ENCODE measurements around the gene THEM5.

Gene THEM5

DNA sequence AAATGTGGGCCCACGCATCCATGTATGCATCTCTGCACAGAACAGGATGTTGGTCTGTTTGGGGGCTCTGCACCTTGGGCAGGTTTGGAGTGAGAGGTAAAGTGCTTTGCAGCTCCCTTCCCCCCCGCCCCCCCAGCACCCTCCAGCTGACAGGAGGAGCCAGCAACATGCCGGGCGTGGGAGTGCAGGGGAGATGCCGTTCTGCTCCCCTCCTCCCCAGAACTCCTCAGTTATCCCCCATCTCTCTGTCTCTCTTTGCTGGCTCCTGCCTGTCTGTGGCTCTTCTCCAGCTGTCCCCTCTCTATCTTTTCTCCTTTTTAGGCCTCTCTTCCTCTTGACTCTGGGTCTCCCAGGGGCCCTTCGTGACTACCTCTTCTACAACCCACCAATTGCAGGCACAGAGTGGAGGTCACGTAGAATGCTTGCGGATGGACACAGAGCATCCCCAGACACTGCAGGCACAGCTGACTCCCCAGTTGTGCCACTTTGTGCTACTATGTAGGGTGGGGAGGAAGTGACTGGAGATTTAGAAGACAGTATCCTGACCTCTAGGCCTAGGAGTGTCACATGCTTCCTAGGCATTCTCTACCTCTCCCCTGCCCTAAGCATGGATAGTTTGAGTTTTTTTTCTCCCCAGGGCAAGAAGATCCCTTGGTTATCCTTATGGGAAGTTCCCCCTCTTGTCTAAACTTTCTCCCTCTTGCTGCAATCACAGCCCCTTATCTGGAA lies 20.2 kb downstream of the THEM5 start:
- DNase-seq (ENCODE audit: low read depth, low spot score) = no peak
- Histone ChIP-seq H3K4me3 (no peak overlapping the region), H3K9ac (ENCODE audit: insufficient read length) (no peak overlapping the region), H3K9me3 (ENCODE audit: low read depth, low read length) (no peaks in the 10 kb centered on the region), H3K36me3 (ENCODE audit: insufficient read depth, low read length) (no peaks in the 10 kb centered on the region), H3K27ac (no peak overlapping the region)
- TF ChIP-seq FOXP2 (optimal IDR thresholded peaks at IDR 0.05; ENCODE audit: control extremely low read depth, extremely low read length, insufficient read depth) (no peak), EZH2 (IDR thresholded peaks at IDR 0.05) (no peak), POLR2AphosphoS5 (IDR thresholded peaks at IDR 0.05; ENCODE audit: borderline replicate concordance, low read depth, low read length) (no peak)

DNA sequence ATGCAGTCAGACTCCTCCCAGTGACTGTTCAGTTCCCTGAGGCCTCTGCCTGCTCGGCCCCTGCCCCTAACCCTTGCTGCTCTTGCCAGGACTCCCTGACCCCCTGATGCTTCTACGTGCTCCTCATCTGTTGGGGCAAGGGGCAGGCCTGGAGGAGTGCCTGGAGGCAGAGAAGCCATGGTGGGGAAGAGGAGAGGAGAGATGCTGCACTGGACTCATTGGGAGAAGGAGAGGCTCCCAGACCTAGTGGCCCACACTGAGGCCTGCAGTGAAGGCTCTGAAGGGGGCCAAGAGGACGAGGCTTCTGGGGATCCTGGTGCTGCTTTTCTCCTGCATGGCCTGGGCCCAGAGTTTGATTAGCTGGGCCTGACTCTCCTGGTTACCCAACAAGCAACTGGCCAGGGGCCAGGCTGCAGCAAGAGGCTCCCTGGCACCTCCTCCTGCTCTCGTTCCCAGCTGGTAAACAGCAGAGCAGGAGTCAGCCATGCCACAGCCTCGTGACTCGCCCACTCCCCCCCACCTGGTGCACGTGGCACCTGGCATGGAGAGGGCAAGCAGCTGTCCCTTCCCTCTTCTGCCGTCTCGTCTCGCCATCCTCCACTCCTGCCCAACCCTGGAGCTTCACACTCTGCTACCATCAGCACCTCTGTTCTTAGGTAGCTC lies 21.1 kb downstream of the THEM5 start:
- H3K9ac ChIP-seq (ENCODE audit: insufficient read length) = no peak overlapping the region
- no peaks in the 10 kb centered on the region for H3K36me3 ChIP-seq (ENCODE audit: insufficient read depth, low read length)
- TF ChIP-seq FOXP2 (optimal IDR thresholded peaks at IDR 0.05; ENCODE audit: control extremely low read depth, extremely low read length, insufficient read depth) (no peak), POLR2AphosphoS5 (IDR thresholded peaks at IDR 0.05; ENCODE audit: borderline replicate concordance, low read depth, low read length) (no peak)
- H3K9me3 ChIP-seq (ENCODE audit: low read depth, low read length) = no peaks in the 10 kb centered on the region
- DNase-seq (ENCODE audit: low read depth, low spot score) = no peak
- no peak overlapping the region for H3K4me3 ChIP-seq
- H3K27ac ChIP-seq = no peak overlapping the region

DNA sequence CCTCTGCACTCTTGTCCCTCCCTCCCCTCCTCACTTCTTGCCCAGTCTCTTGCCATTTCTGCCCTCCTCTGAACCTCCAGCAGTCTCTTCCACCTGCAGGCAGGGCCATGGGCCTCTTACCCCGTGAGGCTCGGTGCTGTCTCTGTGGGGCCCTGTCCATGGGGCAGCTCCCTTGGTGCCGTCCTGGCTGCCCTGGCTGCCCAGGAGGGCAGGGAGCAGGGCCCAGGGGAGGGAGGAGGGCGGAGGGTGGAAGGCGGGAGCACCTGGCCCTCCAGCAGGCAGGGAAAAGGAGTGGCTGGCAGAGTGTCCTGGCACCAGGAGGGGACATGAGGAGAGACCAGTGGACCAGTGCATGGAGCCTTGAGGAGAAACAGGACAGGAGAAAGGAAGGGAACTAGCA lies 21.9 kb downstream of the THEM5 start, which contains the start of gene RORC:
Gene RORC, minus strand, starts transcription at position 198 of the 400 bp plus-strand sequence. Its CDS starts 38 bp downstream, at position 160.
- Histone ChIP-seq H3K27ac (no peak within 1 kb of the TSS), H3K36me3 (ENCODE audit: insufficient read depth, low read length) (no peaks in the 10 kb centered on the region), H3K9me3 (ENCODE audit: low read depth, low read length) (no peaks in the 10 kb centered on the region), H3K4me3 (no peak within 1 kb of the TSS), H3K9ac (ENCODE audit: insufficient read length) (no peak within 1 kb of the TSS)
- TF ChIP-seq EZH2 (IDR thresholded peaks at IDR 0.05) (no peak), FOXP2 (optimal IDR thresholded peaks at IDR 0.05; ENCODE audit: control extremely low read depth, extremely low read length, insufficient read depth) (no peak), POLR2AphosphoS5 (IDR thresholded peaks at IDR 0.05; ENCODE audit: borderline replicate concordance, low read depth, low read length) (no peak)
- no peak for DNase-seq (ENCODE audit: low read depth, low spot score)

DNA sequence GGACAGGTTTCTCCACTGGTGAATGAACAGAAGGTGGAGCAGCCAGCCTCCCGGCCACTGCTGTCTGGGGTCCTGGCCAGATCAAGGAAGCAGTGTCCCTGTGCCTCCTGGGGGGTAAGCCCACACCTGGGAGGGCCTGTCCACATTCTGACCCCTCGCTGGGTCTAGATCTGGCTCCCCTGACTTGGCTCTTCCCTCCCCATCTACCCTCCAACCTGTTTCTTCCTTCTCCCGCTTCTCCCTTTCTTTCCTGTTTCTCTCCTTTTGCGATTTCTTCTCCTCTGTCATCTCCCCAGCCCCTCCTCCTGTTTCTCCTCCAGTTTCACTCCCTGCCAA lies 22.3 kb downstream of the THEM5 start:
- DNase-seq (ENCODE audit: low read depth, low spot score) = no peak
- Histone ChIP-seq H3K9me3 (ENCODE audit: low read depth, low read length) (no peaks in the 10 kb centered on the region), H3K27ac (no peak overlapping the region), H3K36me3 (ENCODE audit: insufficient read depth, low read length) (no peaks in the 10 kb centered on the region), H3K9ac (ENCODE audit: insufficient read length) (no peak overlapping the region), H3K4me3 (no peak overlapping the region)
- TF ChIP-seq POLR2AphosphoS5 (IDR thresholded peaks at IDR 0.05; ENCODE audit: borderline replicate concordance, low read depth, low read length) = no peak
- no peak for TF ChIP-seq EZH2 (IDR thresholded peaks at IDR 0.05)
- TF ChIP-seq FOXP2 (optimal IDR thresholded peaks at IDR 0.05; ENCODE audit: control extremely low read depth, extremely low read length, insufficient read depth) = no peak

DNA sequence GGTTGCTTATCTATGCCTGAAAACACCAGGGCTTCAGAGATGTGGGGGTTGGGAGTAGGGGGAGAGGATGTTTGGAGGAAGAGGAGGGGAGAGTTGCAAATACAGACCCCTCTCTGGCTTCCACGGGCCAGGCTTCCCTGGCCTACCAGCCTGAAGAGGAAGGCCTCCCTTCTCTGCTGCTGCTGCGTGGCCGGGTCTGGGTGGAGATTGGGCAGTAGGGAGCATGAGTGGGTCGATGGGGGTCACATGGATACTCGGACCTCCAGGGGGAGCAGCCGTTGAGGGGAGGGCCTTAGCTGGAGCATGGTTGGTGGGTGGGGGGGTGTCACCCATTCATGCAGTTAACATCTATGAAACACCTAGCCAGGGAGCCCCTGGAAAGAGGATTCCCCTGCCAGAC lies 23.5 kb downstream of the THEM5 start:
- no peak for DNase-seq (ENCODE audit: low read depth, low spot score)
- Histone ChIP-seq H3K27ac (no peak overlapping the region), H3K9ac (ENCODE audit: insufficient read length) (no peak overlapping the region), H3K36me3 (ENCODE audit: insufficient read depth, low read length) (no peaks in the 10 kb centered on the region), H3K9me3 (ENCODE audit: low read depth, low read length) (no peaks in the 10 kb centered on the region), H3K4me3 (no peak overlapping the region)
- TF ChIP-seq POLR2AphosphoS5 (IDR thresholded peaks at IDR 0.05; ENCODE audit: borderline replicate concordance, low read depth, low read length) = no peak
- TF ChIP-seq FOXP2 (optimal IDR thresholded peaks at IDR 0.05; ENCODE audit: control extremely low read depth, extremely low read length, insufficient read depth) = no peak
- no peak for TF ChIP-seq EZH2 (IDR thresholded peaks at IDR 0.05)

DNA sequence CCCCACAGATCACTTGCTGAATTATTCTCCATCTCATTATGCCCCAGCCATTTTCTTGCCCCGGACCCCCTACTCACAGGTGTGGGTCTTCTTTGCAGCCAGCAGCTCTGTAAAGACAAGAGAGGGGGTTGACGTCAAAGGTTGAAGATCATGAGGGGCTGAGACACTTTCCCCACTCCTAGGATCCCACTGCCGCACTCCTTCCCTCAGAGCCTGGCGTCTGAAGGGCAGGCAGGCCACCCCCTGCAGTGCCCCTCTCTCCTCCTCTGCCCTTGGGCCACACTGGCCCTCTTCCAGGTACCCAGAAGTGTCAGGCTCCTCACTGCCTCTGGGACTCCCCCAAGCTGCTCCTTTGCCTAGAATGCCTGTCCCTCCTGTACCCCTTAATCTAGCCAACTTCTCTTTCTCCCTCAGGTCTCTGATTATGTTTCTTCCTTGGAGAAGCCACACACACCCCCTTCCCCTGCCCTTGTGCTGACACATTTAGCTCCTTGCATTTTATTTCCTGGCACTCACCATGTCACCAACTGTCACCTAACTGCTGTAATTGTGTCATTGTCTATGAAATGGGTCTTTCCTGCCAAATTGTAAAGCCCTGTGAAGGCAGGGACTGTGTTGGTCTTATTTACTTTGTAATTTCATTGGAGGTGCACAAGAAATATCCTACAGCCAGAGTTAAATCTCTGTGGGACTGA lies 24.0 kb downstream of the THEM5 start:
- peak overlapping the region; percentile 9; the same call in 1 of the 2 replicates for H3K4me3 ChIP-seq
- H3K27ac ChIP-seq = no peak overlapping the region
- H3K9ac ChIP-seq (ENCODE audit: insufficient read length) = no peak overlapping the region
- H3K9me3 ChIP-seq (ENCODE audit: low read depth, low read length) = no peaks in the 10 kb centered on the region
- no peaks in the 10 kb centered on the region for H3K36me3 ChIP-seq (ENCODE audit: insufficient read depth, low read length)
- no peak for DNase-seq (ENCODE audit: low read depth, low spot score)
- no peak for TF ChIP-seq FOXP2 (optimal IDR thresholded peaks at IDR 0.05; ENCODE audit: control extremely low read depth, extremely low read length, insufficient read depth)
- no peak for TF ChIP-seq POLR2AphosphoS5 (IDR thresholded peaks at IDR 0.05; ENCODE audit: borderline replicate concordance, low read depth, low read length)
- TF ChIP-seq EZH2 (IDR thresholded peaks at IDR 0.05) = no peak

DNA sequence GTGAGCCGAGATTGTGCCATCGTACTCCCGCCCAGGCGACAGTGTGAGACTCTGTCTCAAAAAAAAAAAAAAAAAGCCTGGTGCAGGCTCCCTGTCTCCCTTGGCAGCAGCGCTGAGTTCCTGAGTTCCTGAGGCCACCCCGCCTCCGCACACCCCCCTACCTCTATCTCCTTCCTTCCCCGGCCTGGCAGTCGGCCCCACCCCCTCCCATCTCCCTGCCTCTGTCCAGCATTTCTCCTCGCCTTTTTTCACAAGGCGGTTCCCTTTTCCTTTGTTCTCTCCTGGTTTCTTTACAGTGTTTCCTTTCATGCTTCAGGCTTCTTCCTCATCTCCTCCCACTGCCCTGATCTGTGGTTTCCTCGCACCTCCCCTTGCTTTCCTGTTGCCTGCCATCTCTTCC lies 24.6 kb downstream of the THEM5 start:
- TF ChIP-seq EZH2 (IDR thresholded peaks at IDR 0.05) = no peak
- no peak for TF ChIP-seq FOXP2 (optimal IDR thresholded peaks at IDR 0.05; ENCODE audit: control extremely low read depth, extremely low read length, insufficient read depth)
- no peak for TF ChIP-seq POLR2AphosphoS5 (IDR thresholded peaks at IDR 0.05; ENCODE audit: borderline replicate concordance, low read depth, low read length)
- peak overlapping the region; percentile 9; the same call in 1 of the 2 replicates for H3K4me3 ChIP-seq
- H3K9me3 ChIP-seq (ENCODE audit: low read depth, low read length) = no peaks in the 10 kb centered on the region
- no peaks in the 10 kb centered on the region for H3K36me3 ChIP-seq (ENCODE audit: insufficient read depth, low read length)
- no peak overlapping the region for H3K9ac ChIP-seq (ENCODE audit: insufficient read length)
- DNase-seq (ENCODE audit: low read depth, low spot score) = peak; percentile 12
- H3K27ac ChIP-seq = no peak overlapping the region

DNA sequence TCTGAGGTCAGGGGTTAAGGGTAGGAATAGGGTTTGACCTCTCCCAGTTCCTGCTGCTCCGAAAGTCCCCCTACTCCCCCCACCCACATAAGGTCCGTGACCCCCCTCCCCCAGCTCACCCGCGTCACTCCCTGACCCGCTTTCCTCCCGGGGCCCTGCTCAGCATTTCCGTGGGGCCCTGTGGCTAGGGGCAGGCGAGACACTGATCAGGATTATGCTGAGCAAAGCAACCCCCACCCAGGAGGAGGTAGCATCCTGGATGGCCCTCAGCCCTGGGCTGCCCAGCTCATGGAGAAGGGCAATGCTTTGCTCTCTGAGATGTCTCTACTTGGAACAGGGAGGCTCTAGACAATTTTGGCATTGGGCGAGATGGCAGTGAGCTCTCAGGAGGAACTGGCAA lies 25.7 kb downstream of the THEM5 start:
- Histone ChIP-seq H3K9ac (ENCODE audit: insufficient read length) (no peak overlapping the region), H3K36me3 (ENCODE audit: insufficient read depth, low read length) (no peaks in the 10 kb centered on the region), H3K9me3 (ENCODE audit: low read depth, low read length) (no peaks in the 10 kb centered on the region), H3K27ac (no peak overlapping the region), H3K4me3 (no peak overlapping the region)
- DNase-seq (ENCODE audit: low read depth, low spot score) = no peak
- TF ChIP-seq FOXP2 (optimal IDR thresholded peaks at IDR 0.05; ENCODE audit: control extremely low read depth, extremely low read length, insufficient read depth) = no peak
- TF ChIP-seq EZH2 (IDR thresholded peaks at IDR 0.05) = no peak
- TF ChIP-seq POLR2AphosphoS5 (IDR thresholded peaks at IDR 0.05; ENCODE audit: borderline replicate concordance, low read depth, low read length) = no peak
